Non-pigmented ciliary epithelial cell (primary cell): Measurements from ENCODE around the gene DCUN1D1.

Experiments used
- DNase-seq: peaks from one replicate; pipeline ENCODE4 v3.0.0-alpha.2; 2010; ENCODE audit warnings: low read depth

Gene DCUN1D1

DNA sequence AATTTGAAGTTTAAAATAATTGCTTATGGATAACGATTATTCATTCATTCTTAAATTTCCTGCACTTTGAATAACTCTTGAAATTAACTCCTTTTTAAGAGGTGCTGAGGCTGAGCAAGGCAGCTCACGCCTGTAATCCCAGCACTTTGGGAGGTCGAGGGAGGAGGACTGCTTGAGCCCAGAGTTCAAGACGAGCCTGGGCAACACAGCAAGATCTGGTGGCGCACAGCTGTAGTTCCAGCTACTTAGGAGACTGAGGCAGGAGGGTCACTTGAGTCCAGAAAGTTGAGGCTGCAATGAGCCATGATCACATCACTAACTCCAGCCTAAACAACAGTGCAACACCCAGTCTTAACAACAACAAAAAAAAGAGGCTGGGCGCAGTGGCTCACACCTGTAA is 8.0 kb downstream of the DCUN1D1 start:
- DNase-seq, result no peak

DNA sequence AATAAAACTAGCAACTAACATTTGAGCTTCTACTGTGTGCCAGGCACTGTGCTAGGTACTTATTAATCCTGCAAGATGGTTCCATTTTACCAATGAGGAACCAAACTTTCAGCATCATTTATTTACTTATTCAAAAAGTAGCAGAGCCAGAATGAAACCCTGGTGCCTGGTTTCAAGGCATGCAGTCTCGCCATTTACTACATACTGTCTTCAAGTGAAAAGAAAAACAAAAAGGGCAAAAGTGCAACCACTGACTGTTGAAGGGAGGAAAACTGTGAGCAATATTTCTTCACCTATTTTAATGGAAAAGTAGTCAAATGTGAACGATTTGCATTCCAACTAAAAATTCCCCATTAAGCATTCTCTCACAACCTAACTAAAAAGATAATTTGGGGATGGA is 8.7 kb downstream of the DCUN1D1 start:
- DNase-seq, result peak; percentile 30

DNA sequence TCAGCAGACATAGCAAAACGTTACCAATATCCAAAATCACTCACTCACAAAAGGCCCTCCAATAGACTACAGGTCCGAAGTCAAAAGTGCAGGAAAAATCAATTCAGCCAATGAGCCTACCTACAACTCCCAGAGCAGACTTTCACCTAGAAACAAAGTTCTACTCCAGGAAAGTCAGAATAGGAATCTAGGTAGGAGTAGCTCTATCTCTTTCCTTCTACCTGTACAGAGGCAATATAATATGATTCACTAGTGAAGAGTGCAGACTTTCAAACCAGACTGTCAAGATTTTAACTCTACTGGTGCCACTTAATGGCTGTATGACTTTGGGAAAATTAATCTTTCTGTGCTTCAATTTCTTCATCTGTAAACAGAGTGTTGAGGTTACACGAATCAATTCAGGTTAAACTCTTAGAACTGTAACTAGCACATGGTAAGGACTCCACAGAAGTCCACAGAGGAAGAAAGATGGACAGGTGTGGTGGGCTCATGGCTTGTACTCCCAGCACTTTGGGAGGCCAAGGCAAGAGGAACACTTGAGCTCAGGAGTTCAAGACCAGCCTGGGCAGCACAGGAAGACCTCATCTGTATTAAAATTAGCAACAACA is 9.4 kb downstream of the DCUN1D1 start:
- no peak for DNase-seq

- DNase-seq, result no peak
These were observed 10.5 kb downstream of the DCUN1D1 start for GRCh38 chr3:182969853-182970252.

DNA sequence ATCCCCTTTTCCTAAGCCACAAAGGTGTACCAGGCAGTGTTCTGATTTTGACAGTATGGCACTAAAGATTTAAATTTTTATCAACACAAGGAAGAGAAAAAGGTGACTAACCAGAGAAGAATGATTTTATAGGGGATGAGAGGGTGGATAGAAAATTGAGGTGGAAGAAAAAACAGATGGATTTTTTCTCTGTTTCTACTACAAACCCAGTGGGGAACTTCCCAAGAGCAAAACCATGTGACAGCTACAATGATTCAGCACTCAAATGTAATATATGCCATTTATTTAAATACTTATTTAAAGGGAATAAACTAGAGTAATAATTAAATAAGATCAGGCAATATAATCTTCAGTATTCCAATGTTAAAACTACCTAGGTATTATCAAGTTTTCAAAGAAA is 11.1 kb downstream of the DCUN1D1 start:
- peak; percentile 47 for DNase-seq

GRCh38 chr3:182967218-182968204 is 12.8 kb downstream of the DCUN1D1 start:
- DNase-seq, result no peak

DNA sequence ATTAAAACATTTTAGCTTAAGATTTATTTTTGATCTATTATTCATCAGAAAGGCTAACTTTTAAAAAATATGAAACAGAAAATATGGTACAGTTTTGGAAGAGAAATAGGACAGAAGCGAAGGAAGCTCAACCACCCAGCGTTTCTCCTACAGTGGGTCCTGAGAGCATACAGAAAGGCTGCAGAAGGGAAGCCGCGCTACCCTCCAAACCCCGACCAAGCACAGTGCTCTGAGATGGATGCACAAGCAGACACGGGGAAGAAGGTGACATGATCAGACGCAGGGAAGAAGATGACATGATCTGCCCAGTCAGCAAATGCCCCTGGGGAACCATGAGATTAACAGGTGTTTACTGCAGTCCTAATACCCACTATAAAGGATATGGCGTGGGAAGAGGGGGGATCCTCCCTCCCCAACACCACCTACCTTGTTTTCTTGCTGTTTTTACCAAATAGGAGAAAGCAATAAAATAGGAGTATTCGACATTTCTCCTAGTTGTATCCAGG is 14.4 kb downstream of the DCUN1D1 start:
- no peak for DNase-seq

GRCh38 chr3:182964179-182964578 is 16.2 kb downstream of the DCUN1D1 start:
- DNase-seq, result no peak

- DNase-seq, result no peak
These were observed 18.2 kb downstream of the DCUN1D1 start for GRCh38 chr3:182962166-182962565.

- no peak for DNase-seq
These were observed 20.6 kb downstream of the DCUN1D1 start for GRCh38 chr3:182959474-182960350.

- DNase-seq, result no peak
These were observed 22.6 kb downstream of the DCUN1D1 start for GRCh38 chr3:182957676-182958266.

DNA sequence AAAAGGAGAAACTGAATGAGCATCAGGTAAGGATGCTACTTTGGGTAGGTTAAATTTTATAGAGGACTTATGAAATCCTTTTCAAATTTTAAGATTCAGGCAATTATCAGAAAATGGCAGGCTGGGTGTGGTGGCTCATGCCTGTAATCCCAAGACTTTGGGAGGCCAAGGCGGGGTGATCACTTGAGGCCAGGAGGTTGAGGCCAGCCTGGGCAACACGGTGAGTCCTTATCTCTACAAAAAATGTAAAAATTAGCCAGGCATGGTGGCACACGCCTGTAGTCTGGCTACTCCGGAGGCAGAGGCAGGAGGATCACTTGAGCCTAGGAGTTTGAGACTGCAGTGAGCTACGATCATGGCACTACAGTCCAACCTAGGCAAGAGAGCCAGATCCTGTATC is 23.1 kb downstream of the DCUN1D1 start:
- no peak for DNase-seq

GRCh38 chr3:182954553-182955235 is 25.6 kb downstream of the DCUN1D1 start:
- no peak for DNase-seq

DNA sequence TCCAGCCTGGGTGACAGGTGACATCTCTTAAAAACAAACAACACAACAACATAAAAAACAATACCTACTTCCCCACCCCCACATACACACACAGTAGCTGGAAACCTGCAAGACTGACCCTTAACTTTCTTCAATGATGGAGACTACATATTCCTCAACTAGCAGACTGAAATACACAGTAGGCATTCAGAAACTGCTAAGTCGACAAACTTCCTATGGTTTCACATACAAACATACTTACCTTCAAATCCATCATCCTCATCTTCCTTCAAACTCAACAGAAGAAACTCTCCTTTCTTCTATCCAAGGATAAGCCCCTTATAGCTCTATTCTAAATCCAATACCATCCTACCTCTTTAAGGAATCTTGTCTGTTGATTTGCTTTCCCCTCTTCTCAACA is 30.6 kb downstream of the DCUN1D1 start:
- DNase-seq, result no peak

GRCh38 chr3:182948305-182948704 is 32.0 kb downstream of the DCUN1D1 start:
- DNase-seq, result no peak

DNA sequence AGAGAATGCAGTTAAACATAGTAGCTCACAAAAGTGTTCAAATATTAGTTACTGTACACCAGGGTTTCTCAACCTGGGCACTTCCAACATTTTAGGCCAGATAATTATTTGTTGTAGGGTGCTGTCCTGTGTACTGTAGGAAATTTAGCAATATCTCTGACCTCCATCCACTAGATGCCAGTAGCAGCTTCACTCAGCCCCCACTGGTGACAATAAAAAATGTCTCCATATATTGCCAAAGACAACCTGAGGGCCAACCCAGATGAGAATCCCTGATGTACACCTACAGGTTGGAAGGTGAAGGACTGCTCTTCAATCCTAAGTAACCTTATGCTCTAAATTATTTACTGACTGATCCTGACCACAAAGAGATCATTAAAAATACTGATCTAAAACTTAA is 32.5 kb downstream of the DCUN1D1 start:
- DNase-seq, result no peak

- DNase-seq, result no peak
These were observed 38.6 kb downstream of the DCUN1D1 start for GRCh38 chr3:182941719-182942118.

GRCh38 chr3:182940266-182940808 is 40.0 kb downstream of the DCUN1D1 start:
- DNase-seq, result no peak

GRCh38 chr3:182937293-182938051 is 42.9 kb downstream of the DCUN1D1 start:
- DNase-seq, result no peak

- DNase-seq, result no peak
These were observed 43.4 kb downstream of the DCUN1D1 start for GRCh38 chr3:182936918-182937285.
